HEK293 (cell line): Measurements from ENCODE around the gene CAPRIN1.

Experiments used
- CTCF ChIA-PET: fragments of 350-600 bp; formaldehyde crosslinking; extraction: SDS; loops from one replicate; lab custom pipeline; 2021; ENCODE audit warnings: antibody characterized with exemption; lab: Yijun Ruan, JAX
- POLR2A ChIA-PET: fragments of 300-600 bp; formaldehyde crosslinking; extraction: SDS; loops from one replicate; lab custom pipeline; 2020; ENCODE audit warnings: antibody characterized with exemption, inconsistent platforms; lab: Yijun Ruan, JAX
- H3K27ac ChIP-seq: fragments of 200-500 bp; sonication (Bioruptor generic); 2 replicates; pipeline ENCODE4 v1.5.1; 2014; ENCODE audit warnings: low read depth, low read length, control low read depth, inconsistent platforms; ENCODE audit errors: extremely low read depth
- H3K36me3 ChIP-seq, 2 experiments: fragments of 200-500 bp in 1 of 2; sonication (Bioruptor generic) in 1 of 2; 1 replicate in 1 of 2; 2 replicates in 1 of 2; pipeline ENCODE4 v1.5.1; 2014 to 2017; ENCODE audit warnings: inconsistent platforms in 2 of 2, low read length in 2 of 2; ENCODE audit not compliant: control insufficient read depth in 2 of 2, insufficient read depth in 1 of 2
- H3K4me1 ChIP-seq: fragments of 200-500 bp; sonication (Bioruptor generic); 2 replicates; pipeline ENCODE4 v1.5.1; 2014; ENCODE audit warnings: mild to moderate bottlenecking, low read length, inconsistent platforms; ENCODE audit not compliant: control insufficient read depth, insufficient read depth
- H3K4me3 ChIP-seq: 2 replicates; pipeline ENCODE4 v1.5.1; 2011; ENCODE audit warnings: low read depth, mild to moderate bottlenecking, control low read depth, low read length, moderate library complexity
- H3K9me3 ChIP-seq: fragments of 200-500 bp; sonication (Bioruptor generic); 2 replicates; pipeline ENCODE4 v1.5.1; 2014; ENCODE audit warnings: low read depth, low read length, inconsistent platforms; ENCODE audit not compliant: control insufficient read depth, insufficient read depth
- SCRT2 ChIP-seq: fragments of 450-650 bp; formaldehyde crosslinking; IDR thresholded peaks from 2 replicates; pipeline ENCODE4 v1.5.1; 2016; ENCODE audit warnings: missing biosample characterization, missing genetic modification characterization
- YY1 ChIP-seq: fragments of 450-650 bp; formaldehyde crosslinking; IDR thresholded peaks from 2 replicates; pipeline ENCODE4 v1.5.1; 2018; ENCODE audit warnings: missing biosample characterization, missing genetic modification characterization
- ZBTB7A ChIP-seq: fragments of 450-650 bp; formaldehyde crosslinking; IDR thresholded peaks from 2 replicates; pipeline ENCODE4 v1.5.1; 2016; ENCODE audit warnings: low read depth, missing biosample characterization, missing genetic modification characterization
- ZNF112 ChIP-seq: fragments of 450-650 bp; formaldehyde crosslinking; IDR thresholded peaks from 2 replicates; pipeline ENCODE4 v1.5.0; 2017; ENCODE audit warnings: missing biosample characterization, missing genetic modification characterization
- ZNF146 ChIP-seq: fragments of 450-650 bp; formaldehyde crosslinking; IDR thresholded peaks from 2 replicates; pipeline ENCODE4 v1.5.1; 2016; ENCODE audit warnings: missing biosample characterization, missing genetic modification characterization
- ZNF274 ChIP-seq, 2 experiments: fragments of 200-500 bp in 1 of 2; fragments of 450-650 bp in 1 of 2; sonication (Bioruptor generic) in 1 of 2; formaldehyde crosslinking in 1 of 2; IDR thresholded peaks; 2 replicates each; pipeline versions ENCODE4 v1.5.1 to v1.6.1; 2014 to 2016; ENCODE audit warnings: borderline replicate concordance in 1 of 2, inconsistent platforms in 1 of 2, low read length in 1 of 2, missing biosample characterization in 1 of 2, missing genetic modification characterization in 1 of 2
- ZNF37A ChIP-seq: fragments of 450-650 bp; IDR thresholded peaks from 2 replicates; pipeline ENCODE4 v1.5.1; 2018; ENCODE audit warnings: missing biosample characterization, missing genetic modification characterization
- ZNF391 ChIP-seq: fragments of 450-650 bp; formaldehyde crosslinking; IDR thresholded peaks from 2 replicates; pipeline ENCODE4 v1.5.1; 2016; ENCODE audit warnings: low read depth, missing biosample characterization, missing genetic modification characterization, borderline replicate concordance
- ZNF530 ChIP-seq: fragments of 450-650 bp; formaldehyde crosslinking; IDR thresholded peaks from 2 replicates; pipeline ENCODE4 v1.5.1; 2016; ENCODE audit warnings: low read depth, missing biosample characterization, missing genetic modification characterization
- ZNF560 ChIP-seq: fragments of 450-650 bp; formaldehyde crosslinking; IDR thresholded peaks from 2 replicates; pipeline ENCODE4 v1.5.1; 2017; ENCODE audit warnings: missing biosample characterization, missing genetic modification characterization, borderline replicate concordance
- TF ChIP-seq, protein P1 (sequence below): fragments of 450-650 bp; formaldehyde crosslinking; IDR thresholded peaks from 2 replicates; pipeline ENCODE4 v1.5.1; 2016; ENCODE audit warnings: missing biosample characterization, missing genetic modification characterization
- TF ChIP-seq, protein P2 (sequence below): fragments of 450-650 bp; IDR thresholded peaks from 2 replicates; pipeline ENCODE4 v1.5.1; 2018; ENCODE audit warnings: missing biosample characterization, missing genetic modification characterization
- TF ChIP-seq, protein P3 (sequence below): fragments of 450-650 bp; formaldehyde crosslinking; IDR thresholded peaks from 2 replicates; pipeline ENCODE4 v1.5.1; 2017; ENCODE audit warnings: missing biosample characterization, missing genetic modification characterization

Gene CAPRIN1

DNA sequence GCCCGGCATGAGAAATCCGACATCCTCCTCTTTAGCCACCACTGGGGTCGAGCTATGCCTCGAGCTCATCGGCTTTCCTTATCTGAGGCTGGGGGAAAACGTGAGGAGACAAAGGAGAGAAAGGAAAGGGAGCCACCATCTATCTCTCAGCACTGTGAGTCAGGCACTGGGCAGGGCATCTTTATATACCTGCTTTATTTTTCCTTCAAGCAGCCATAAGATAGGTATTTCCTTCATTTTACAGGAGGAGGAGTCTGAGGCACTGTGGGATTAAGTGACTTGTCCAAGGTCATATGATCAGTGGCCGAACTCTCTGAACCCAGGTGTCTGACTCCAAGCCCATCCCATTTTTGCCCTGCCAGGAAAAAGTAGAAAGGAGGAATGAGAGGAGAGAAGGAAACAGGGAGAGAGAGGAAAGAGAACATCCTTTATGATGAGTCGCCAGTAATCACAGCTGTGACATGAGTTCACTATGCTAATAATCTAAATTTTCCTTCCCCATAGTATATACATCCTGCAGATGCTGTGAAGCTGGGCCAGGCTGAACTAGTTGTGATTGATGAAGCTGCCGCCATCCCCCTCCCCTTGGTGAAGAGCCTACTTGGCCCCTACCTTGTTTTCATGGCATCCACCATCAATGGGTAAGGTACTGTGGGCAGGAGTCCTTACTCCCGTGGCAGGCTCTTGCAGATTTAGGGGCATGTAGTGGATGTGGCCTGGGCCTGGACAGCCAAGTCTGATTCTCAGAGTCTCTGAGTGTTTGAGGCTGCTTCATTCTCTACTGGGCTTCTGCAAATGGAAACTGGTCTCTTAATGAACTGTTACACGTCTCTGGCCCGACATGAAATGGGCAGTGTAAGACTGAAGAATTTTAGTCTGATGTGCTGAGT, 75.7 kb downstream of the CAPRIN1 start:
- CTCF ChIA-PET: interaction anchor here (0.6 kb wide), 1 partner anchor 243 kb away, joined by 3 read pairs; no protein-coding TSS in a partner anchor
- POLR2A ChIA-PET: no interaction called here
- H3K36me3 ChIP-seq: peaks cover 12 to 86% of the 10 kb centered on the region in 2 experiments

DNA sequence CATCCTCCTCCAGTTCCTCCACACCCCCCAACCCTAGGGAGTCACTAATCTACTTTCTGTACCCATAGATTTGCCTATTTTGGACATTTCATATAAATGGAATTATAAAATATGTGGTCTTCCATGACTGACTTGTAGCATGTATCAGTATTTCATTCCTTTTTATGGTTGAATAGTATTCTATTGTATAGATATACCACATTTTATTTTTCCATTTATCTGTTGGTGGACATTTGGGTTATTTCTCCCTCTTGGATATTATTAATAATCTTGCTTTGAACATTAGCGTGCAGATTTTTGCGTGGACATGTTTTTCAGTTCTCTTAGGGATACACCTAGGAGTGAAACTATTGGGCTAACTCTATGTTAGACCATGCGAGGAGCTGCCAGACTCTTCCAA, 77.3 kb downstream of the CAPRIN1 start:
- ChIA-PET CTCF (interaction anchor here (0.7 to 1.0 kb wide), 2 partner anchors 229 to 274 kb away, joined by 3 to 4 read pairs; partner anchors contain the start of gene ABTB2), POLR2A (no interaction called here)
- Histone ChIP-seq H3K36me3 (peaks cover 12 to 85% of the 10 kb centered on the region in 2 experiments), H3K27ac (no peak overlapping the region), H3K9me3 (no peaks in the 10 kb centered on the region), H3K4me3 (no peak overlapping the region), H3K4me1 (0 out of 2 replicates have a peak, but pooled peaks cover 2% of the 10 kb centered on the region)
- TF ChIP-seq ZNF146: 0 out of 2 replicates have a peak, but pooled peaks have one; percentile 17
- TF ChIP-seq, protein P1, sequence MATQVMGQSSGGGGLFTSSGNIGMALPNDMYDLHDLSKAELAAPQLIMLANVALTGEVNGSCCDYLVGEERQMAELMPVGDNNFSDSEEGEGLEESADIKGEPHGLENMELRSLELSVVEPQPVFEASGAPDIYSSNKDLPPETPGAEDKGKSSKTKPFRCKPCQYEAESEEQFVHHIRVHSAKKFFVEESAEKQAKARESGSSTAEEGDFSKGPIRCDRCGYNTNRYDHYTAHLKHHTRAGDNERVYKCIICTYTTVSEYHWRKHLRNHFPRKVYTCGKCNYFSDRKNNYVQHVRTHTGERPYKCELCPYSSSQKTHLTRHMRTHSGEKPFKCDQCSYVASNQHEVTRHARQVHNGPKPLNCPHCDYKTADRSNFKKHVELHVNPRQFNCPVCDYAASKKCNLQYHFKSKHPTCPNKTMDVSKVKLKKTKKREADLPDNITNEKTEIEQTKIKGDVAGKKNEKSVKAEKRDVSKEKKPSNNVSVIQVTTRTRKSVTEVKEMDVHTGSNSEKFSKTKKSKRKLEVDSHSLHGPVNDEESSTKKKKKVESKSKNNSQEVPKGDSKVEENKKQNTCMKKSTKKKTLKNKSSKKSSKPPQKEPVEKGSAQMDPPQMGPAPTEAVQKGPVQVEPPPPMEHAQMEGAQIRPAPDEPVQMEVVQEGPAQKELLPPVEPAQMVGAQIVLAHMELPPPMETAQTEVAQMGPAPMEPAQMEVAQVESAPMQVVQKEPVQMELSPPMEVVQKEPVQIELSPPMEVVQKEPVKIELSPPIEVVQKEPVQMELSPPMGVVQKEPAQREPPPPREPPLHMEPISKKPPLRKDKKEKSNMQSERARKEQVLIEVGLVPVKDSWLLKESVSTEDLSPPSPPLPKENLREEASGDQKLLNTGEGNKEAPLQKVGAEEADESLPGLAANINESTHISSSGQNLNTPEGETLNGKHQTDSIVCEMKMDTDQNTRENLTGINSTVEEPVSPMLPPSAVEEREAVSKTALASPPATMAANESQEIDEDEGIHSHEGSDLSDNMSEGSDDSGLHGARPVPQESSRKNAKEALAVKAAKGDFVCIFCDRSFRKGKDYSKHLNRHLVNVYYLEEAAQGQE (tag by site-specific recombination): no peak

More for the DNA sequence above, 75.7 kb downstream of the CAPRIN1 start:
- no peak for TF ChIP-seq ZNF274 (IDR thresholded peaks at IDR 0.05; ENCODE audit: low read length)
- TF ChIP-seq ZNF274 (tag by site-specific recombination; IDR thresholded peaks at IDR 0.05; ENCODE audit: borderline replicate concordance): no peak
- TF ChIP-seq YY1 (tag by site-specific recombination): no peak
- TF ChIP-seq, all 188 proteins: peak for 0
- H3K9me3 ChIP-seq: no peaks in the 10 kb centered on the region
- H3K4me1 ChIP-seq: 0 out of 2 replicates have a peak, but pooled peaks cover 2% of the 10 kb centered on the region
- no peak overlapping the region for H3K4me3 ChIP-seq
- H3K27ac ChIP-seq: no peak overlapping the region

DNA sequence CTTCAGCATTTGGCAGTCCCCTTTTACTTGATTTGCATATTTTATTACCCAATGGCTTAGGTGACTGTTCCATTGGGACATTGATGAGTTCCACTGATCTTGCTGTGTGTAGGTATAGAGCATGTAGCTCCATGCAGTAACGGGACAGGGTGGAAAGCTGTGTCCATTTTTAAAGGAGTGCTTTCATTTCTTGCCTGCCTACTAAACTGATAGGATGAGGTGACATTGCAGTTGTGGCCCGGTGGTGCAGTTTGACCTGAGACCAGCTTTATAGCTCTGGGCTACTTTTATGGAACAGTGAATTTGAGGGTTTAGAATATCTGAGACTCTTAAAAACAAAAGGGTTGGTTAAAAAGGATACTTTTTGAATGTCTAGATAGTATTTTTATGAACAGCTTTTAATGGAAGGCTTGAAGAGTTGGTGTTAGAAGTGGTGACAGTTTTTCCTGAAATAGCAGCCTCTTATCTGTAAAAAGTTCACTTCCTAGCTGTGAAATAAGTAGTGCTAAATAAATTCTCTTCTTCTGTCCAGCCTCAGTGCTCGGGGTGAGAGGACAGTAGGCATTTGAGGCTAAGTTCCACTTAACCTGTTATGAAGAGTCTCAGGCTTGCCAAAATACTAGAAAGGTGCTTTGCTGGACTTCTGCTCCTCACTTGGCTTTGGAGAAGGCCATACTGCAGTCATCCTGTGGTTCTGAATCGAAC, 80.9 kb downstream of the CAPRIN1 start:
- H3K36me3 ChIP-seq: peaks cover 12 to 87% of the 10 kb centered on the region in 2 experiments
- no peak for TF ChIP-seq ZBTB7A (tag by site-specific recombination)
- TF ChIP-seq ZNF530 (tag by site-specific recombination): no peak
- no peak for TF ChIP-seq ZNF560 (tag by site-specific recombination)
- no peak for TF ChIP-seq ZNF37A (tag by site-specific recombination)
- no peak for TF ChIP-seq ZNF112 (tag by site-specific recombination)
- TF ChIP-seq, protein P2, sequence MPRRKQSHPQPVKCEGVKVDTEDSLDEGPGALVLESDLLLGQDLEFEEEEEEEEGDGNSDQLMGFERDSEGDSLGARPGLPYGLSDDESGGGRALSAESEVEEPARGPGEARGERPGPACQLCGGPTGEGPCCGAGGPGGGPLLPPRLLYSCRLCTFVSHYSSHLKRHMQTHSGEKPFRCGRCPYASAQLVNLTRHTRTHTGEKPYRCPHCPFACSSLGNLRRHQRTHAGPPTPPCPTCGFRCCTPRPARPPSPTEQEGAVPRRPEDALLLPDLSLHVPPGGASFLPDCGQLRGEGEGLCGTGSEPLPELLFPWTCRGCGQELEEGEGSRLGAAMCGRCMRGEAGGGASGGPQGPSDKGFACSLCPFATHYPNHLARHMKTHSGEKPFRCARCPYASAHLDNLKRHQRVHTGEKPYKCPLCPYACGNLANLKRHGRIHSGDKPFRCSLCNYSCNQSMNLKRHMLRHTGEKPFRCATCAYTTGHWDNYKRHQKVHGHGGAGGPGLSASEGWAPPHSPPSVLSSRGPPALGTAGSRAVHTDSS (tag by site-specific recombination): no peak
- no peak for TF ChIP-seq SCRT2 (tag by site-specific recombination)
- TF ChIP-seq, protein P3, sequence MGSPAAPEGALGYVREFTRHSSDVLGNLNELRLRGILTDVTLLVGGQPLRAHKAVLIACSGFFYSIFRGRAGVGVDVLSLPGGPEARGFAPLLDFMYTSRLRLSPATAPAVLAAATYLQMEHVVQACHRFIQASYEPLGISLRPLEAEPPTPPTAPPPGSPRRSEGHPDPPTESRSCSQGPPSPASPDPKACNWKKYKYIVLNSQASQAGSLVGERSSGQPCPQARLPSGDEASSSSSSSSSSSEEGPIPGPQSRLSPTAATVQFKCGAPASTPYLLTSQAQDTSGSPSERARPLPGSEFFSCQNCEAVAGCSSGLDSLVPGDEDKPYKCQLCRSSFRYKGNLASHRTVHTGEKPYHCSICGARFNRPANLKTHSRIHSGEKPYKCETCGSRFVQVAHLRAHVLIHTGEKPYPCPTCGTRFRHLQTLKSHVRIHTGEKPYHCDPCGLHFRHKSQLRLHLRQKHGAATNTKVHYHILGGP (tag by site-specific recombination): no peak
- no peak for TF ChIP-seq ZNF391
- ChIA-PET POLR2A (interaction anchor here (1.3 kb wide), 1 partner anchor 27 kb away, joined by 3 read pairs; the partner anchor contains the start of gene NAT10), CTCF (interaction anchor here (0.7 kb wide), 2 partner anchors 61 to 1539 kb away, joined by 3 read pairs; no protein-coding TSS in a partner anchor)
- H3K4me1 ChIP-seq: no peaks in the 10 kb centered on the region
- H3K27ac ChIP-seq: no peak overlapping the region
- no peaks in the 10 kb centered on the region for H3K9me3 ChIP-seq
- H3K4me3 ChIP-seq: no peak overlapping the region
